ENCODE data around the gene TCF12.

- TF ChIP-seq CTCF (optimal IDR thresholded peaks at IDR 0.05 in 1 of 3, IDR thresholded peaks at IDR 0.05 in 1 of 3, conservative IDR thresholded peaks at IDR 0.05 in 1 of 3; ENCODE audit: extremely low read depth in 1 of 3, insufficient read depth in 2 of 3, low read length in 3 of 3) (no peak), EZH2 (IDR thresholded peaks at IDR 0.05; ENCODE audit: low read length) (no peak)
Measured at GRCh38 chr15:56994280-56994679, 75.8 kb downstream of the TCF12 start.

Measured in keratinocyte (primary cell).